NOMO-1 treated with dmso at 0.1 percent for 144 hours (cell line): ENCODE data around the gene OR10K1.

ENCODE experiments used
- DNase-seq: peaks from one replicate; lab custom pipeline; 2025; ENCODE audit not compliant: unreplicated experiment; lab: John Stamatoyannopoulos, UW

The OR10K1 gene

GRCh38 chr1:158461534-158461933 lies at the start of gene OR10K1:
Gene OR10K1 (plus strand): TSS chr1:158461834. CDS start chr1:158465562, 3,728 bp downstream.
- no peak for DNase-seq

- no peak for DNase-seq
Measured at GRCh38 chr1:158414651-158415345, 46.8 kb upstream of the OR10K1 start.

- no peak for DNase-seq
Measured at GRCh38 chr1:158417586-158417985, 44.0 kb upstream of the OR10K1 start.

- no peak for DNase-seq
Measured at GRCh38 chr1:158422212-158422611, 39.4 kb upstream of the OR10K1 start.

GRCh38 chr1:158425027-158425426 lies 36.6 kb upstream of the OR10K1 start:
- peak; percentile 14 for DNase-seq

- no peak for DNase-seq
Measured at GRCh38 chr1:158426137-158426536, 35.5 kb upstream of the OR10K1 start, which contains the start of gene OR10K2. Gene OR10K2 (minus strand): TSS chr1:158426237. CDS start chr1:158420866, 5,371 bp downstream.

- DNase-seq = peak; percentile 66
Measured at GRCh38 chr1:158430163-158430562, 31.5 kb upstream of the OR10K1 start.

GRCh38 chr1:158434741-158435140 lies 26.9 kb upstream of the OR10K1 start:
- no peak for DNase-seq

GRCh38 chr1:158445376-158445775 lies 16.3 kb upstream of the OR10K1 start:
- no peak for DNase-seq

- DNase-seq = no peak
Measured at GRCh38 chr1:158454537-158454936, 7.1 kb upstream of the OR10K1 start.

- DNase-seq = no peak
Measured at GRCh38 chr1:158457246-158457645, 4.4 kb upstream of the OR10K1 start.

GRCh38 chr1:158458263-158458662 lies 3.4 kb upstream of the OR10K1 start:
- DNase-seq = no peak

- DNase-seq = no peak
Measured at GRCh38 chr1:158471920-158472319, 10.3 kb downstream of the OR10K1 start, which contains the start of gene OR10R2. Gene OR10R2 (plus strand): TSS chr1:158472220. CDS start chr1:158472326, 106 bp downstream.

GRCh38 chr1:158485455-158485854 lies 23.8 kb downstream of the OR10K1 start:
- no peak for DNase-seq

GRCh38 chr1:158491316-158491715 lies 29.7 kb downstream of the OR10K1 start:
- no peak for DNase-seq

- no peak for DNase-seq
Measured at GRCh38 chr1:158493054-158493453, 31.4 kb downstream of the OR10K1 start.

GRCh38 chr1:158494796-158495195 lies 33.2 kb downstream of the OR10K1 start:
- DNase-seq = no peak

GRCh38 chr1:158496374-158496773 lies 34.7 kb downstream of the OR10K1 start:
- DNase-seq = peak; percentile 44

GRCh38 chr1:158506369-158506987 lies 44.8 kb downstream of the OR10K1 start:
- DNase-seq = no peak

GRCh38 chr1:158507511-158507910 lies 45.9 kb downstream of the OR10K1 start:
- no peak for DNase-seq

- no peak for DNase-seq
Measured at GRCh38 chr1:158509471-158510156, 48.0 kb downstream of the OR10K1 start.

GRCh38 chr1:158516966-158517365 lies 55.3 kb downstream of the OR10K1 start:
- no peak for DNase-seq
